ENCODE data around the gene ANKRD40CL. TPM values are rescaled to one million over a fixed set of nuclear protein-coding genes. Genes with fewer than 3 reads are reported as not detected.

The ANKRD40CL gene
- total RNA-seq, 1 donor from 2014 or later = 0.42 TPM

DNA sequence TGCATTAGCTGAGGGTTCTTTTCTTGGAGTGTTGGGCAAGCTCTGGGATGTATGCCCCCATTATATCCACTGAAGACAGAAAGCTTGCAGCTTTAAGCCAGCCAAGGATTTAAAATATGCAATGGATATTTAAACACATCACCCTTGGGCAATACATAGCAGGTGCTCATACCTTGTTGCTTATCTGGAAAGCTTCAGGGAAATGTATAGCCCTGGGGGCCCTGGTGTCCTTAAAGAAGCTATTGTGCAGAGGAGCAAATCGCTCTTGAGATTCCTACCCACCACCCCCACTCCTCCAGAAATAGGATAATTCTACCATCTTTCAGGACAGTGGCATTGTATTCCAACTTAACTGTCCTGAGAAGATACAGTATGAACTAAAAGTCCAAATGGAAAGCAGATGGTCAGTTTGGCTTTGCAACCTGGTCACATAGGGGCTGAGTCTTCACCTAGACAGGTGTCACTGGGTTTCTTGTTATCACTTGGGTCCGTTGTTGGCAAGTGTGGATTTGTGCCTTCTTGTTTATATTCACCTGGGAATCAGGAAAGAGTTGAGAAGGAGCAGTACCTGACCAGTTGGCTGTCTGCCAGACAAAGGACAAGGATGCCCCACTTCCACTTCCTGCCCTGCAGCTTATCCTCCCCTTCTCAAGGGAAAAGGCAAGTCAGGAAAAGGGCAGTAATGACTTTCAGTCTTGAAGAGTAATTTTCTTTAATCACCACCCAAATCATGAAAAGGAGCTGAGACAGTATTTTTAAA is 3.4 kb downstream of the ANKRD40CL start:
- Mint-ChIP-seq H3K36me3 (ENCODE audit: low read depth) (peaks cover 2% of the 10 kb centered on the region), H3K27ac (no peak overlapping the region), H3K9me3 (no peaks in the 10 kb centered on the region), H3K4me1 (peaks cover 38% of the 10 kb centered on the region), H3K27me3 (no peaks in the 10 kb centered on the region), H3K4me3 (peak overlapping the region; percentile 97)
- CTCF ChIA-PET = interaction anchor here (1.5 kb wide), 1 partner anchor 19 kb away, joined by 5 read pairs; no protein-coding TSS in a partner anchor
- DNase-seq (no peak), ATAC-seq (ENCODE audit: low read depth) (no peak)
- intact Hi-C loops (cut with micrococcal nuclease) = loop anchor here (1.0 kb wide), 1 partner anchor 56 kb away; no protein-coding TSS in a partner anchor
- POLR2A ChIA-PET = interaction anchor here (0.8 to 2.1 kb wide), 5 partner anchors 44 to 103 kb away, joined by 3 to 16 read pairs (median 6); partner anchors contain the start of genes LUC7L3 and TOB1
- TF ChIP-seq, protein P1, sequence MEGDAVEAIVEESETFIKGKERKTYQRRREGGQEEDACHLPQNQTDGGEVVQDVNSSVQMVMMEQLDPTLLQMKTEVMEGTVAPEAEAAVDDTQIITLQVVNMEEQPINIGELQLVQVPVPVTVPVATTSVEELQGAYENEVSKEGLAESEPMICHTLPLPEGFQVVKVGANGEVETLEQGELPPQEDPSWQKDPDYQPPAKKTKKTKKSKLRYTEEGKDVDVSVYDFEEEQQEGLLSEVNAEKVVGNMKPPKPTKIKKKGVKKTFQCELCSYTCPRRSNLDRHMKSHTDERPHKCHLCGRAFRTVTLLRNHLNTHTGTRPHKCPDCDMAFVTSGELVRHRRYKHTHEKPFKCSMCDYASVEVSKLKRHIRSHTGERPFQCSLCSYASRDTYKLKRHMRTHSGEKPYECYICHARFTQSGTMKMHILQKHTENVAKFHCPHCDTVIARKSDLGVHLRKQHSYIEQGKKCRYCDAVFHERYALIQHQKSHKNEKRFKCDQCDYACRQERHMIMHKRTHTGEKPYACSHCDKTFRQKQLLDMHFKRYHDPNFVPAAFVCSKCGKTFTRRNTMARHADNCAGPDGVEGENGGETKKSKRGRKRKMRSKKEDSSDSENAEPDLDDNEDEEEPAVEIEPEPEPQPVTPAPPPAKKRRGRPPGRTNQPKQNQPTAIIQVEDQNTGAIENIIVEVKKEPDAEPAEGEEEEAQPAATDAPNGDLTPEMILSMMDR (IDR thresholded peaks at IDR 0.05) = no peak

DNA sequence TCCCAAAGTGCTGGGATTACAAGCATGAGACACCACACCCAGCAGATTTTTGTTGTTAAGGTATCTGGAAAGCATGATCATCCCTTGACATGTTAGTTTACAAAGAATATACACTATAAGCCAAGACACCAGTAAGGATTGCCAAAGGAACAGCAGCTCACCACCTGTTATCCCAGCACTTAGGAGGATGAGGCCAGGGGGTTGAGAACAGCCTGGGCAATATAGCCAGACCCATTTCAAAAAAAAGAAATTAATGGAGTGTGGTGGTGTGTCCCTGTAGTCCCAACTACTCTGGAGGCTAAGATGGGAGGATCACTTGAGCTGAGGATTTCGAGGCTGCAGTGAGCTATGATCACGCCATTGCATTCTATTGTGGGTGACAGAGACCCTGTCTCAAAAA is 5.1 kb downstream of the ANKRD40CL start:
- H3K4me1 Mint-ChIP-seq = peaks cover 38% of the 10 kb centered on the region

DNA sequence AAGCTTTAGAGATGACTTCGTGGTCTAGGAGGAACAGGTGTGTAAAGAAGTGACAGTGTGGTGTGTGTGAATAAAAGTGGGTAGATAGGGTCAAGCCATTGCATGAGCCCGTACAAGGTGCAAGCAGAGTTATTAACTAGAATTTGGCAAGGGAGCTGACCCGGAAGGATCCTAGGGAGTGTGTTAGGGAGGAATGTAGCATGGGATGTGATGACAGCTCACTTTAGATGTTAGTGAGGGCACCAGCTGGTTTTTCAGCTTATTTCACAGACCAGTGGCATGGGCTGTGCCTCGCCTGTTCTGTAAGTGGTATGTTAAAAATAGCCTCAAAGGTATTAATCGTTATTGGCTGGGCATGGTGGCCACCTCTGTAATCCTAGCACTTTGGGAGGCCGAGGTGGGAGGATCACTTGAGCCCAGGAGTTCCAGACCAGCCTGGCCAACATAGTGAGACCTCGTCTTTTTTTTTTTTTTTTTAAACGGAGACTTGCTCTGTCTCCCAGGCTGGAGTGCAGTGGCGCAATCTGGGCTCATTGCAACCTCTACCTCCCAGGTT is 8.3 kb downstream of the ANKRD40CL start:
- CTCF ChIA-PET = no interaction called here
- DNase-seq = no peak
- intact Hi-C loops (cut with micrococcal nuclease) = no loop called here
- no peak overlapping the region for H3K4me3 Mint-ChIP-seq
- H3K27ac Mint-ChIP-seq = no peak overlapping the region
- peaks cover 19% of the 10 kb centered on the region for H3K36me3 Mint-ChIP-seq (ENCODE audit: low read depth)
- no peaks in the 10 kb centered on the region for H3K9me3 Mint-ChIP-seq
- H3K4me1 Mint-ChIP-seq = peaks cover 12% of the 10 kb centered on the region
- ATAC-seq (ENCODE audit: low read depth) = no peak
- POLR2A ChIA-PET = no interaction called here
- no peaks in the 10 kb centered on the region for H3K27me3 Mint-ChIP-seq
- TF ChIP-seq, protein P1 (IDR thresholded peaks at IDR 0.05) = no peak

More for the DNA sequence above, 5.1 kb downstream of the ANKRD40CL start:
- ChIA-PET CTCF (interaction anchor here (1.5 kb wide), 1 partner anchor 21 kb away, joined by 5 read pairs; no protein-coding TSS in a partner anchor), POLR2A (interaction anchor here (0.6 to 2.1 kb wide), 7 partner anchors 9 to 1855 kb away, joined by 3 to 16 read pairs (median 5); partner anchors contain the start of genes LUC7L3 and TOB1)
- ATAC-seq (ENCODE audit: low read depth) = no peak
- peaks cover 2% of the 10 kb centered on the region for H3K36me3 Mint-ChIP-seq (ENCODE audit: low read depth)
- TF ChIP-seq, protein P1 (IDR thresholded peaks at IDR 0.05) = no peak
- intact Hi-C loops (cut with micrococcal nuclease) = no loop called here
- H3K27me3 Mint-ChIP-seq = no peaks in the 10 kb centered on the region
- no peak overlapping the region for H3K4me3 Mint-ChIP-seq
- DNase-seq = no peak
- no peak overlapping the region for H3K27ac Mint-ChIP-seq
- H3K9me3 Mint-ChIP-seq = no peaks in the 10 kb centered on the region

DNA sequence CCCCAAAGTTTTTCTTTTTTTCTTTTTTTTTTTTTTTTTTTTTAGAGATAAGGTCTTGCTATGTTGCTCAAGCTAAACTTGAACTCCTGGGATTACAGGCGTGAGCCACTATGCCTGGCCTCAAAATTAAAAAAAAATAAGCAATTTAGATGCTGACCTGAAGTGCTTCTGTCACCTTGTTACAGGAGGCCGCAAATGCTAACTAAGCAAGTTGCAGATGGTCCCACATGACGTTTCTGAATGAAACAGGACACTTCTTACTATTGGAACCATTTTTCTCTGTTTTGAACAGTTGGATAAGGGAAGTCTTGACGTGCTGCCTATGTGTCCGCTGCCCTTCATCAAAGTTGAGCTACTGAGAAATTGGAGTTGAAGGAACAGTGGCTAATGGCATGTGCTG is 8.8 kb downstream of the ANKRD40CL start:
- DNase-seq = no peak

DNA sequence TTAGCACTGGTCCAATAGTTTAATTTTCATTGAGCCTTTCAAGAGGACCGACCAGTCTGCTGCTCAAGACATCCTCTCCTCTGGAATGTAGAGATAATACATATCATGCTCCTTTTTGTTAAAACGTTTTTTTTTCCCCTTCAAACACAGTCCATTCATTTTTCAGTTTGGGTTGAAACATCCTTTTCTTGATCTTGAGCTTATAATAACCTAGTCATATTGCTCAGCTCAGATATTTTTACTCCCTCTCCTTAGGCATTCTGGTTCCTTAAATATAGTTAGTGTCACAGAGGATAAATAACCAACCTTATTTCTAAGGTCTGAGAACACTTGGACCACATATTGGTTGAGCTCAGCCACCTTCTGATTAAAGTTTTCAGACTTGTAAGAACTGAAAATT is 12.8 kb downstream of the ANKRD40CL start:
- Mint-ChIP-seq H3K4me1 (no peaks in the 10 kb centered on the region), H3K9me3 (no peaks in the 10 kb centered on the region), H3K36me3 (ENCODE audit: low read depth) (peaks cover 55% of the 10 kb centered on the region), H3K27me3 (no peaks in the 10 kb centered on the region), H3K4me3 (no peak overlapping the region), H3K27ac (no peak overlapping the region)
- no peak for DNase-seq
- intact Hi-C loops (cut with micrococcal nuclease) = no loop called here
- TF ChIP-seq, protein P1 (IDR thresholded peaks at IDR 0.05) = no peak
- CTCF ChIA-PET = no interaction called here
- POLR2A ChIA-PET = no interaction called here
- no peak for ATAC-seq (ENCODE audit: low read depth)

More for the DNA sequence above, 8.8 kb downstream of the ANKRD40CL start:
- Mint-ChIP-seq H3K4me1 (peaks cover 9% of the 10 kb centered on the region), H3K36me3 (ENCODE audit: low read depth) (peaks cover 23% of the 10 kb centered on the region), H3K9me3 (no peaks in the 10 kb centered on the region), H3K27ac (no peak overlapping the region), H3K27me3 (no peaks in the 10 kb centered on the region), H3K4me3 (no peak overlapping the region)
- intact Hi-C loops (cut with micrococcal nuclease) = no loop called here
- ChIA-PET CTCF (no interaction called here), POLR2A (no interaction called here)
- ATAC-seq (ENCODE audit: low read depth) = no peak
- TF ChIP-seq, protein P1 (IDR thresholded peaks at IDR 0.05) = no peak

All from activated B cell treated with CpG ODN at 0.5 μM for 24 hours (primary cell).